ENCODE results near the gene PMEL.

- TF ChIP-seq TAF1 (IDR thresholded peaks at IDR 0.05; ENCODE audit: borderline replicate concordance, low read depth, low read length) = no peak
- TF ChIP-seq EP300 (IDR thresholded peaks at IDR 0.05; ENCODE audit: borderline replicate concordance in 1 of 2, low read depth in 1 of 2, low read length in 1 of 2) = no peak
- TF ChIP-seq NFIC (IDR thresholded peaks at IDR 0.05; ENCODE audit: borderline replicate concordance) = no peak
- TF ChIP-seq EZH2phosphoT487 (IDR thresholded peaks at IDR 0.05; ENCODE audit: borderline replicate concordance, low read depth) = no peak
These were observed 47.6 kb upstream of the PMEL start for GRCh38 chr12:56013482-56013881.

All from SK-N-SH (cell line).